Smooth muscle cell (in vitro differentiated cells): ENCODE data around the gene SHISA5. TPM values are rescaled to one million over a fixed set of nuclear protein-coding genes. Genes with fewer than 3 reads are reported as not detected.
"Not testable (repeated sequence)": the region's sequence is repeated elsewhere in the genome, so short reads cannot be mapped to it uniquely, and the experiment has no call there.

Experiments
- DNase-seq: peaks from one replicate; lab custom pipeline; 2025; ENCODE audit not compliant: unreplicated experiment; lab: John Stamatoyannopoulos, UW
- H2AFZ ChIP-seq: fragments of 200-600 bp; sonication (generic); 2 replicates; pipeline ENCODE4 v1.6.0; 2016; ENCODE audit warnings: antibody characterized with exemption, low read depth, mild to moderate bottlenecking
- H3F3A ChIP-seq: fragments of 200-600 bp; sonication (generic); 2 replicates; pipeline ENCODE4 v1.6.0; 2017; ENCODE audit warnings: antibody characterized with exemption, low read depth
- H3K27ac ChIP-seq: fragments of 200-600 bp; sonication (generic); 2 replicates; pipeline ENCODE4 v1.5.1; 2016; ENCODE audit warnings: low read depth, mild to moderate bottlenecking
- H3K27me3 ChIP-seq: fragments of 200-600 bp; sonication (generic); 2 replicates; pipeline ENCODE4 v1.6.1; 2016; ENCODE audit warnings: low read depth, mild to moderate bottlenecking
- H3K36me3 ChIP-seq: fragments of 200-600 bp; sonication (generic); 2 replicates; pipeline ENCODE4 v1.5.1; 2016; ENCODE audit warnings: low read depth
- H3K4me1 ChIP-seq: fragments of 200-600 bp; sonication (generic); 2 replicates; pipeline ENCODE4 v1.5.1; 2016; ENCODE audit warnings: low read depth
- H3K4me2 ChIP-seq: fragments of 200-600 bp; sonication (generic); 2 replicates; pipeline ENCODE4 v1.6.0; 2016; ENCODE audit warnings: mild to moderate bottlenecking
- H3K4me3 ChIP-seq: fragments of 200-600 bp; sonication (generic); 2 replicates; pipeline ENCODE4 v1.5.1; 2016; ENCODE audit warnings: mild to moderate bottlenecking
- H3K79me2 ChIP-seq: fragments of 200-600 bp; sonication (generic); 2 replicates; pipeline ENCODE4 v1.6.0; 2016; ENCODE audit warnings: low read depth, mild to moderate bottlenecking
- H3K9ac ChIP-seq: fragments of 200-600 bp; sonication (generic); 2 replicates; pipeline ENCODE4 v1.6.0; 2016; ENCODE audit warnings: low read depth
- H3K9me3 ChIP-seq: fragments of 200-600 bp; sonication (generic); replicated peaks from 2 replicates; pipeline ENCODE4 v1.5.1; 2016; ENCODE audit warnings: low read depth
- H4K20me1 ChIP-seq: fragments of 200-600 bp; sonication (generic); 2 replicates; pipeline ENCODE4 v1.6.0; 2016; ENCODE audit warnings: low read depth
- CTCF ChIP-seq: fragments of 200-600 bp; sonication (generic); IDR thresholded peaks from 2 replicates; pipeline ENCODE4 v1.5.1; 2017; ENCODE audit warnings: borderline replicate concordance, mild to moderate bottlenecking, antibody characterized with exemption; ENCODE audit not compliant: insufficient read depth, poor library complexity, severe bottlenecking
- WGBS: methylation state at CpG from one replicate; pipeline ENCODE4 v1.1.7; 2016; ENCODE audit warnings: low lambda C conversion rate; 5-methylcytosine and 5-hydroxymethylcytosine counted together
- polyA plus RNA-seq: library from polyadenylated mRNA; unstranded; fragments of >200 nt; fragmentation: Nextera tagmentation; extraction: Ambion mirVana; gene quantifications from 2 replicates; pipeline ENCODE4 v1.2.1, GENCODE V29; 2016
- total RNA-seq: library from RNA; depleted of rRNA; stranded (reverse); fragments of >200 nt; gene quantifications from 2 replicates; pipeline ENCODE4 v1.2.3, GENCODE V29; 2014

The SHISA5 gene
- total and polyA plus RNA-seq, 2 experiments from 2014 or later = 124 to 333 TPM

- no peaks in the 10 kb centered on the region for H3K79me2 ChIP-seq
- H3K9me3 ChIP-seq = no peaks in the 10 kb centered on the region
- no peaks in the 10 kb centered on the region for H4K20me1 ChIP-seq
- no peak overlapping the region for H2AFZ ChIP-seq
- peak overlapping the region; percentile 4 for H3K27ac ChIP-seq
- WGBS = 36% methylated on average over 7 of the region's 7 CpGs
- H3K4me1 ChIP-seq = no peaks in the 10 kb centered on the region
- DNase-seq = no peak
- H3K9ac ChIP-seq = no peak overlapping the region
- no peaks in the 10 kb centered on the region for H3F3A ChIP-seq
- TF ChIP-seq CTCF = no peak
- H3K27me3 ChIP-seq = no peaks in the 10 kb centered on the region
- no peaks in the 10 kb centered on the region for H3K36me3 ChIP-seq
- peak overlapping the region; percentile 57 for H3K4me2 ChIP-seq
- no peak overlapping the region for H3K4me3 ChIP-seq
Measured at GRCh38 chr3:48492461-48493202, 11.3 kb downstream of the SHISA5 start.

GRCh38 chr3:48486952-48487351 lies 17.0 kb downstream of the SHISA5 start:
- H3K9ac ChIP-seq = no peak overlapping the region
- no peak for DNase-seq
- H2AFZ ChIP-seq = no peak overlapping the region
- H3K4me1 ChIP-seq = no peaks in the 10 kb centered on the region
- H3K4me3 ChIP-seq = no peak overlapping the region
- H3K27ac ChIP-seq = no peak overlapping the region
- H4K20me1 ChIP-seq = no peaks in the 10 kb centered on the region
- no peaks in the 10 kb centered on the region for H3K27me3 ChIP-seq
- no peaks in the 10 kb centered on the region for H3F3A ChIP-seq
- no peak for TF ChIP-seq CTCF
- H3K4me2 ChIP-seq = no peak overlapping the region
- WGBS = 98% methylated on average over 5 of the region's 5 CpGs
- H3K9me3 ChIP-seq = no peaks in the 10 kb centered on the region
- H3K79me2 ChIP-seq = no peaks in the 10 kb centered on the region
- H3K36me3 ChIP-seq = no peaks in the 10 kb centered on the region

GRCh38 chr3:48482822-48483221 lies 21.2 kb downstream of the SHISA5 start:
- not testable (repeated sequence) for H3K4me3 ChIP-seq, H3K36me3 ChIP-seq, H3K9ac ChIP-seq, H3K4me1 ChIP-seq, H3K9me3 ChIP-seq, H3K4me2 ChIP-seq, H3K27ac ChIP-seq, H3K79me2 ChIP-seq, H4K20me1 ChIP-seq, H2AFZ ChIP-seq, H3K27me3 ChIP-seq, DNase-seq, H3F3A ChIP-seq
- WGBS = 93% methylated on average over 6 of the region's 6 CpGs

DNA sequence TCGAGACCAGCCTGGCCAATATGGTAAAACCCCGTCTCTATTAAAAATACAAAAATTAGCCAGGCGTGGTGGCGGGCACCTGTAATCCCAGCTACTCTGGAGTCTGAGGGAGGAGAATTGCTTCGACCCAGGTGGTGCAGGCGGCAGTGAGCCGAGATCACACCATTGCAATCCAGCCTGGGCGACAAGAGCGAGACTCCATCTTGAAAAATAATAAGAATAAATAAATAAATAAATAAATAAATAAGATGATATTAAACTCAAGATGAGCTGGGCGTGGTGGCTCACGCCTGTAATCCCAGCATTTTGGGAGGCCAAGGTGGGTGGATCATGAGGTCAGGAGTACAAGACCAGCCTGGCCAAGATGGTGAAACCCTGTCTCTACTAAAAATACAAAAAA lies 23.1 kb downstream of the SHISA5 start:
- H3K4me2 ChIP-seq = not testable (repeated sequence)
- WGBS = 99% methylated on average over 11 of the region's 11 CpGs

More for the DNA sequence above, 23.1 kb downstream of the SHISA5 start:
- H3K9me3 ChIP-seq, DNase-seq, H3K27ac ChIP-seq, H2AFZ ChIP-seq, H3K4me1 ChIP-seq, H3K79me2 ChIP-seq, H4K20me1 ChIP-seq, H3K4me3 ChIP-seq, H3F3A ChIP-seq, H3K27me3 ChIP-seq, H3K9ac ChIP-seq, H3K36me3 ChIP-seq: not testable (repeated sequence)
